Measurements from ENCODE around the gene PRIMA1.

PRIMA1 gene

GRCh38 chr14:93674343-93674742 lies 113.9 kb downstream of the PRIMA1 start:
- no peak for DNase-seq (ENCODE audit: low spot score)

GRCh38 chr14:93669632-93670031 lies 118.7 kb downstream of the PRIMA1 start:
- DNase-seq (ENCODE audit: low spot score): no peak

Data from pons (tissue), 1 donor.